Measurements from ENCODE around the gene VAV1.
"Not testable (repeated sequence)": the region's sequence is repeated elsewhere in the genome, so short reads cannot be mapped to it uniquely, and the experiment has no call there.

Gene VAV1

DNA sequence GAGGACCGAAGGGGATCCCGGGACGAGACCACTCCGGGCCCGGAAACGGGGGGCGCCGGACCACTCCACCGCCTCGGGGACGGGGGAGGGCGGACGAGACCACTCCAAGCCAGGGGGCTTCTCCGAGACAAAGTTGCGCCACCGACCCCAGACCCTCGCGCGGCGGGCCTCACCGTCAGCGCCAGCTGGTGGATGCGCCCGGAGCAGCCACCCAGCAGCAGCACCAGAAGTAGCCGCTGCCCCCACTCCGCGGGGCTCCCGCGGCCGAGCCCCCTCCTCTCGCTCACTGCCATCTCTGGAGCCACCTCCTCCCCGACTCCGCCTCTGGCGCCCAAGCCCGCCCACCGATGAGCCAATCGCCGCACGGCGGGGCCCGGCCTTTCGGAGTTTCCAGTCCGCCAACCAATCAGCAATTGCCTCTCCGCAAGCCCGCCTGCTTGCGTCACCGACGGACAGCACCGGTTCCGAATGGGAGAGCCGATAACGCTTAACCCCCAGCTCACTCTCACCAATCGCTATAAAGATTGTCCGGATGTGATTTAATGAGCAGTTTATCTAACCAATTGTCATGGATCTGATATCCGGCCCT lies 35.1 kb upstream of the VAV1 start, which contains the start of gene GPR108:
Gene GPR108, minus strand, starts transcription at position 297 of the 589 bp plus-strand sequence. Its CDS starts 4 bp downstream, at position 293.
- DNase-seq, result peak; percentile 99

GRCh38 chr19:6737873-6738786 lies 34.4 kb upstream of the VAV1 start:
- DNase-seq, result peak; percentile 92

DNA sequence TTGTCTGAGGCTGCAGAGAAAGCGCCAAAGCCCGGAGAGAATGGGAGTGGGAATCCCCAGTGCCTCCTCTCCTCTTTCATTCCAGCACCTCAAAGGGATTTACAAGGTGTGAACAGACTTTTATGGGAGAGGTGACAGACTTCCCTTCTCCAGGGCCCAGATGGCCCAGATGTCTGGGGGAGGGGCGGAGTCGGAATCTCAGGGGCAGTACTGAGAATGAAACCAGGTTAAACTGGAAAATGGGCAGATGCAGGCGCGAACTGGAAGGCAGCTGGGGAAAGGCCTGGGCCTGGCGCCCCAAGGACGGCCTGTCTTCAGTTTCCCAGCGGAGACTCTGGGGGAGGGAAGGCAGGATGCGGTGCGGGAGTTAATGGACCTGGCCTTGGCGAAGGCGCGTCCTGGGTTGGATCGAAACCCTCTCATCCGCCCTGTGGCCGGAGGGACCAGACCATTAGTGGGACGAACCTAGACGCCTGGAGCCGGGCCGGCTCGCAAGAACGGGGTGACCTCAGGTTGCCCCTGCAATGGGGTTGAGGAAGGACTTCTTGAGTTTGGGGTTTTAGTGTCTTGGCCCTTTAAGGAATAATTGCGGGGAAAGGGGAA lies 33.6 kb upstream of the VAV1 start:
- peak; percentile 92 for DNase-seq

DNA sequence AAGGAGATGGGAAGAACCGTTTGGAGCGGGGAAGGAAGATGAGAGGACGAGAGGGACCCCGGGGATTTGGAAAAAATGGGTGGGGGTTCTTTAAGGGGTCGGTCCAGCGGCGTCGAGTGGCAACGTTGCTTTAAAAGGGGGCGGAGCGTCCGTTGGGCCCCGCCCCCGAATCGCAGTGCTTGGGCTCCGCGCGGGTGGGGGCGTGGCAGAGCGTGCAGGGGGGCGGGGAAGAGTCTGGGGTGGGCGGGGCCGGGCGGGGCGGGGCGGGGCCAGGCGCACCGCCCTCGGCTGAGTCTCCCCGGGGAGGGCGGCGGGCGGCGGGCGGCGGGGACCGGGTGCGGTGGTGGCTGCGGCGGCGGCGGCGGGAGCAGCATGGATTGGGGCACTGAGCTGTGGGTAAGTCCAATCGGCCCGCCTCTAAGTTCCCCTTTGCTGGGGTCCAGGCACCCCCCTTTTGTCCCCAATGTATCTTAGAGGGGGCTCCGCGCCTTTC lies 33.1 kb upstream of the VAV1 start, which contains the start of gene TRIP10:
Gene TRIP10, plus strand, starts transcription at position 291 of the 493 bp plus-strand sequence. Its CDS starts 82 bp downstream, at position 373.
- peak; percentile 71 for DNase-seq

- DNase-seq, result no peak
Measured at GRCh38 chr19:6739883-6740588, 32.5 kb upstream of the VAV1 start.

DNA sequence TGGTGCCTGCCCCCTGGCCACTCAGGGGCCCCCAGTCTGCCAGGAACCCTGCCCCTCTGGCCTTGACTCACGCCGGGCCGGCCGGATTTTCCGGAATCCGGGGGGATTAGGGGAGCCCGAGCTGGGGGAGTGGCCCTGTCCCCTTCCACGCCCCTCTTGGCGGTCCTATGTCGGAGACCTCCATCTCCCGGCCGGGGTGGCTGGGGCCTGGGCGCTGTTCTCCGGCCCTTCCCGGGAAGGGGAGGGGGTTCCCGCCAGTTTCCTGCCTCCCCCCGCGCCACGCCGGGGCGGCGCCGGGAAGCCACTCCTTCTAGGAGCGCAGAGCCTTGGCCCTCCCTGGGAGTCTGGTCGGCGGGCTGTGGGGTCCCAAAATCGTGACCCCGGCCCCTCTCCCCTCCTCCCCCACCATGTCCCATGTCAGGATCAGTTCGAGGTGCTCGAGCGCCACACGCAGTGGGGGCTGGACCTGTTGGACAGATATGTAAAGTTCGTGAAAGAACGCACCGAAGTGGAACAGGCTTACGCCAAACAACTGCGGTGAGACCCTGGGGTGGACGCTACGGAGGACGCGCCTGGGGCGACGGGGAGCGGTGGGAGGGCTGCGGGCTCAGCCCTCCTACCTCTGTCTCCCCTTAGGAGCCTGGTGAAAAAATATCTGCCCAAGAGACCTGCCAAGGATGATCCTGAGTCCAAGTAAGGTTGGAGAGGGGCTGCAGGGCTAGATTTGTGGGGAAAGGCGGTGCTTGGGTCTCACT lies 31.7 kb upstream of the VAV1 start:
- no peak for DNase-seq

- no peak for DNase-seq
Measured at GRCh38 chr19:6743066-6743465, 29.4 kb upstream of the VAV1 start.

DNA sequence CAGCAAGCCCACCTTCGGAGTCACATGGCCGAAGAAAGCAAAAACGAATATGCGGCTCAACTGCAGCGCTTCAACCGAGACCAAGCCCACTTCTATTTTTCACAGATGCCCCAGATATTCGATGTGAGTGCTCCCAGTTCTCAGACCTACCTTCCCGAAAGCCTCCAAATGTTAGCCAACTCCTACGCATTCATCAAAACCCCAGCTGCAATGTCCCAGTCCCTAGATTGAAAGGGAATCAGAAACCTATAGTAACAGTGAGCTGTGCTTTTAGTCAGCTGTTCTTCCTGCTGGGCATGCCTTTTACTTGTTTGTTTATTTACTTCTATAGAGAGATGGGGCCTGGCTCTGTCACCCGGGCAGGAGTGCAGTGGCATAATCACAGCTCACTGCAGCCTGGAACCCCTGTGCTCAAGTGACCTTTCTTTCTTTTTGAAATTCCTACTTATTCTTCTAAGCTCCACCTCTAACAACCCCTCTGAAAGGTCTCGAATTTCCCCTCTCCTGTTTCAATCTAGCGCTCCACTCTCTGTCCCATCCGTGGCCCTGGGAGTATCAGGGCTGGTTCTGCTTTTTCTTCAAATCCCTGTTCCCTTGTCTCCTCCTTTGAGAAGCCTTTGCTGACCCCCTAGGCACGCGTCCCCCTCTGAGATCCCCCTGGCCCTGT lies 28.7 kb upstream of the VAV1 start:
- no peak for DNase-seq

DNA sequence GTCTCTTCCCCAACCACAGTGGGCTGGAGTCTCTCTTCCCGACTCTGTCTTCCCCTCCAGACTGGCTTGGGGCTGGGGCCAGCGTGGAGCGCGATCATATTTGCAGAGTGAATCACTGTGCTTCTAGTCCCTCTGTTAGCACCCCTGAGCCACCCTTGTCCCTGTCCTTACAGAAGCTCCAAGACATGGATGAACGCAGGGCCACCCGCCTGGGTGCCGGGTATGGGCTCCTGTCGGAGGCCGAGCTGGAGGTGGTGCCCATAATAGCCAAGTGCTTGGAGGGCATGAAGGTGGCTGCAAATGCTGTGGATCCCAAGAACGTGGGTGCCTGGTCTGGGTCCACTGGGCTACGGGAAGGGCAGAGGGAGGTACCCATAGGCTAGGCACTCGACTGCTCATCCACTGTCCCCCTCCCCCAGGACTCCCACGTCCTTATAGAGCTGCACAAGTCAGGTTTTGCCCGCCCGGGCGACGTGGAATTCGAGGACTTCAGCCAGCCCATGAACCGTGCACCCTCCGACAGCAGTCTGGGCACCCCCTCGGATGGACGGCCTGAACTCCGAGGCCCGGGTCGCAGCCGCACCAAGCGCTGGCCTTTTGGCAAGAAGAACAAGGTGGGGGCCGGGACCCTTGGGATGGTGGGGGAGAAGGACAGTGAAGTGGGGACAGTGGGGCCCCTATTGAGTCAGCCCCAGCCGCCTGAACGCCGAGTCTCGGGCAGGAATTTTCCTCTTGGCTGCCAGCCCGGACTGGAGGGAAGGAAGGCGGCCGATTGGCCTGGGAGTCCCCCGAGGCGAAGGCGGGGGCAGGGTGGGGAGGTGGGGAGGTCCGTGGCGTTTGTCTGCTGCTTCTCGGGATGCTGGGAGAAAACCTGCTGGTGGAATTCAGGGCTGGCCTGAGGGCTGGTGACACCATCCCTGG lies 27.9 kb upstream of the VAV1 start:
- peak; percentile 16 for DNase-seq

- no peak for DNase-seq
Measured at GRCh38 chr19:6745965-6746364, 26.5 kb upstream of the VAV1 start.

GRCh38 chr19:6748543-6748942 lies 24.0 kb upstream of the VAV1 start:
- DNase-seq, result not testable (repeated sequence)

GRCh38 chr19:6750062-6750461 lies 22.4 kb upstream of the VAV1 start:
- no peak for DNase-seq

DNA sequence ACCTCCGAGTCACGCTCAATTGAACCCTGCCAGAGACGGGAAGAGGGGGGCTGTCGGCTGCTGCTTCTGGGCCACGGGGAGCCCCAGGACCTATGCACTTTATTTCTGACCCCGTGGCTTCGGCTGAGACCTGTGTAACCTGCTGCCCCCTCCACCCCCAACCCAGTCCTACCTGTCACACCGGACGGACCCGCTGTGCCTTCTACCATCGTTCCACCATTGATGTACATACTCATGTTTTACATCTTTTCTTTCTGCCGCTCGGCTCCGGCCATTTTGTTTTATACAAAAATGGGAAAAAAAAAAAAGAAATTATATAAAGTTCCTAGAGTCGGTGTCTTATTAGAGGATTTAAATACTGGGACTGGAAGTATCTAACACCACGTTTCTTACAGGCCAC lies 21.3 kb upstream of the VAV1 start:
- DNase-seq, result no peak

DNA sequence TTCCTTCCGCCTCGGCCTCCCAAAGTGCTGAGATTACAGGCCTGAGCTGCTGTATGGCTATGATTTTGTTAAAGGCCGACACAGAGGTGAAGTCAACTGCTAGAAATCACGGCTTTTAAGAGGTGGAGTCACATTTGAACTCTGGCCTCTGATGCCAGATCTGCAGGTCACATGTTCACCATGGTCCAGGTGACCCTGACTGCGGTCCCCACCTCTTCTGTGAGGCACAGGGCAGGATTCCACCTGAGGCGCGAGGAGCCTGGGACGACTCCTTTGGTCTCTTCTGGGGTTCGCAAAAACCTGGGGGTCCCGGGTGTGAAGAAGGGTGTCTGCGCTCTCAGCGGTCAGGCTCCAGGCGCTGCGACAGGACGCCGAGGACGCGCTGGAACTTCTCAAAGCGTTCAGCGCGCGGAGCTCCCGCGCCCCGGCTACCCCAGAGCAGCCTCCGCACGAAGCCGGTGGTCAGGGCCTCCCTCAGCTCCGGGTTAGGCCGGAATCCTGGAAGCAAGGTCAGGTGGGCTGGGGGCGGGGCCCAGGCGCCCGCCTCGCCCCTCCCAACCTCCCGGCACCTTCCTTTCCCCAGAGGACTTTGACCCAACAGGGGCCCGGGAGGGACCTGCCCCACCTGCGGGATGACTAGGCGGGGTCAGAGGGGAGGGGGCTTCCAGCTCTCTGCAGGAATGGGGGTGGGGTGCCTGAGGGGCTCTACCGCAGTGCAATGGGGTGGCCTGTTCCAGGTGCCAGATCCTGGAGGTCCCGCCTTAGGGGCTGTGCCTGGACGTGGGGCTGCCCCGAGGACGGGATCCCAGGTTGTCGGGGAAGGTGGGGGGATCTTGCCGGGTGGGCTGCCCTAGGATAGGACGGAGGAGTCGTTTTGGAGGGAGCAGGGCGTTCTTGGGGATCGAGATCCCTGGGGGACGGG lies 20.0 kb upstream of the VAV1 start:
- DNase-seq, result no peak

- DNase-seq, result no peak
Measured at GRCh38 chr19:6753178-6754031, 19.1 kb upstream of the VAV1 start.

GRCh38 chr19:6754136-6754535 lies 18.4 kb upstream of the VAV1 start:
- DNase-seq, result no peak

- DNase-seq, result no peak
Measured at GRCh38 chr19:6754653-6755463, 17.6 kb upstream of the VAV1 start.
